Epithelial cell of proximal tubule (primary cell): ENCODE results near the gene DRICH1. TPM values are rescaled to one million over a fixed set of nuclear protein-coding genes. Genes with fewer than 3 reads are reported as not detected.

Experiments
- DNase-seq: peaks from one replicate; pipeline ENCODE4 v3.0.0-alpha.2; 2011; ENCODE audit warnings: low read depth
- H3K4me3 ChIP-seq: 2 replicates; pipeline ENCODE4 v1.5.1; 2011; ENCODE audit warnings: low read depth, mild to moderate bottlenecking, low read length
- CTCF ChIP-seq: conservative IDR thresholded peaks from 2 replicates; pipeline ENCODE4 v1.5.1; 2012; ENCODE audit warnings: low read depth, mild to moderate bottlenecking, low read length
- total RNA-seq: library from RNA; depleted of rRNA; stranded (reverse); fragments of >200 nt; gene quantifications from 2 replicates; pipeline ENCODE4 v1.2.3, GENCODE V29; 2015

Gene DRICH1
- total RNA-seq, 1 donor from 2014 or later = not detected

DNA sequence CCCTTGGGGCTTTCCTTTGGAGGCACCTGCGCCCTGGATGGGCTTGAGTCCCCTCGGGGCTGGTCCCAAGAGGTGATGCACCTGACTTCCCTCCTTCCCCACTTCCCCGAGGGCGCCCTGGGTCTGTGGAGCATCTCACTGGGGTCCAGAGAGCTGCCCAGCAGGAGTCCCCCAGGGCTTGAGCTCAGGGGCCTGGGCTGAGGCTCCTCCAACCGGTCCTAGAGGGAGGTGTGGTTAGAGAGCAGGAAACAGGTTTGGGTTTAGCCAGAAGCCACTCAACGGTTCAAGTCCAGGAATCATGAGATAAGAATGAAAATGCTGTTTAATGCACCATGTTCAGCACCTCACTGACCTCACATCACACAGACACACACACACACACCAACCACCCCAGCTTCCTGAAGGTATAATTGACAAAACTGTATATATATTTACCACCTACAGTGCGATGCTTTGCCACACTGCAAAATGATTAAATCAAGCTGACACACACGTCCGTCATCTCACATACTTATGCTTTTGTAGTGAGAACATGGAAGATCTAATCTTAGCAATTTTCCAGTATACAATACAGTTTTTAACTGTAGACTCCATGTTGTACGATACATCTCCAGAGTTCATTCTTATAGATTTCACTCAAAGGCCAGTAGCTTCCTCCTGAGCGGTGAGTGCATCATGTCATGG, 51.4 kb downstream of the DRICH1 start:
- no peak overlapping the region for H3K4me3 ChIP-seq
- no peak for TF ChIP-seq CTCF
- no peak for DNase-seq

- TF ChIP-seq CTCF = no peak
- no peak for DNase-seq
- H3K4me3 ChIP-seq = no peak within 1 kb of the TSS
Observed at GRCh38 chr22:23579870-23580575, 52.1 kb downstream of the DRICH1 start, which contains the start of gene IGLL1. Gene IGLL1 (minus strand): TSS chr22:23580290. CDS start chr22:23580190, 100 bp downstream.

DNA sequence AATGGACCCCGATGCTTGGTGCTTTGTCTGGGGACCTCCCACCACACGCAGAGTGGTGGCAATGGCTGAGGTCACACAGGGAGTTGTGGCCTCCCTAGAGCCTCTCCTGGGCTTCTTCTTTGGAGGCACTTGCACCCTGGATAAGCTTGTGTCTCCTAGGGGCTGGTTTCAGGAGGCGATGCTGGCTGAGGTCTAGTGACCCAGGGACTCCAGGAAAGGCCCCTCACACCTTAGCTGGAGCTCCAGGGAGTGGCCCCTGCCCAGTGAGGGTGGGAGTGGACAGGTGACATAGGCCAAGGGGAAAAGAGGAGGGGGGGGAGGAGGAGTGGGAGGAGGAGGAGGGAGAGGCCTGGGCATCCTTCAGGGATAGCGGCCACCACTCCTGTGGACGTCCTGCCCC, 52.8 kb downstream of the DRICH1 start:
- H3K4me3 ChIP-seq = no peak overlapping the region
- TF ChIP-seq CTCF = no peak
- DNase-seq = no peak

DNA sequence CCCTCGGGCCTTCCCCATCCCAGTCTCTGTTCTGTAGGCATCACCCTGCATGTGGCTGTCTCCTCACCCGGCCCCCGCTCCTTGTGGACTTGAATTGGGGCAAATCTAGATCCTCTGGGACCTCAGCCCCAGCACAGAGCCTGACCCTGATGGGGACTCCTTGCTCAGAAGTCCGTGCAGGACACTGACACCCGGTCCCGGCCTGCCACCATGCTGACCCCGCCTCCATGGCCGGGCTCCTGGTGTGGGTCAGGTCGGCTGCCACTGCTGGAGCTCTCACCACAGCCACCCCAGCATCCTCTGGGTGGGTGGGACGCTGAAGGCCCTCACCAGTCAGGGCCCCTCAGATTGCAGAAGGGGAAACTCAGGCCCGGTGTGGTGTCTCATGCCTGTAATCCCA, 53.8 kb downstream of the DRICH1 start:
- no peak for DNase-seq
- TF ChIP-seq CTCF = no peak
- H3K4me3 ChIP-seq = no peak overlapping the region

- no peak overlapping the region for H3K4me3 ChIP-seq
- no peak for TF ChIP-seq CTCF
- no peak for DNase-seq
Observed at GRCh38 chr22:23576681-23577080, 55.4 kb downstream of the DRICH1 start.

- DNase-seq = no peak
Observed at GRCh38 chr22:23575601-23576000, 56.5 kb downstream of the DRICH1 start.

More at GRCh38 chr22:23575601-23576000, 56.5 kb downstream of the DRICH1 start:
- H3K4me3 ChIP-seq = no peak overlapping the region
- TF ChIP-seq CTCF = no peak
